Measurements from ENCODE around the gene ARFIP1.

- TF ChIP-seq POLR2AphosphoS5 (IDR thresholded peaks at IDR 0.05; ENCODE audit: low read depth, low read length) (no peak), SIN3A (IDR thresholded peaks at IDR 0.05; ENCODE audit: borderline replicate concordance, insufficient read depth, low read length) (no peak)
These were observed 48.4 kb downstream of the ARFIP1 start for GRCh38 chr4:152828122-152828521.

Measured in PFSK-1 (cell line).